Colonic mucosa (tissue), 4 donors: ENCODE data around the gene ATP13A2. TPM values are rescaled to one million over a fixed set of nuclear protein-coding genes. Genes with fewer than 3 reads are reported as not detected.

Experiments used
- DNase-seq: peaks from one replicate; pipeline ENCODE4 v3.0.0-alpha.2; 2020
- H3K27ac ChIP-seq: fragments of 200-600 bp; one replicate; pipeline ENCODE4 v1.8.0; 2021
- H3K27me3 ChIP-seq: fragments of 200-600 bp; one replicate; pipeline ENCODE4 v1.8.0; 2021
- H3K36me3 ChIP-seq: fragments of 200-600 bp; one replicate; pipeline ENCODE4 v1.8.0; 2021
- H3K4me1 ChIP-seq: fragments of 200-600 bp; one replicate; pipeline ENCODE4 v1.8.0; 2021; ENCODE audit warnings: mild to moderate bottlenecking
- H3K4me3 ChIP-seq: fragments of 200-600 bp; one replicate; pipeline ENCODE4 v1.8.0; 2021
- H3K9ac ChIP-seq, 2 donors: one replicate each; pipeline ENCODE4 v1.7.0; 2013; ENCODE audit warnings: control low read depth in 2 of 2, low read depth in 2 of 2, low read length in 2 of 2
- H3K9me3 ChIP-seq: fragments of 200-600 bp; one replicate; pipeline ENCODE4 v1.8.0; 2021
- intact Hi-C: fragments of 100-400 bp; cut with DNase I; formaldehyde crosslinking; loops from one replicate; pipeline ENCODE4 v1.14.1; 2022
- total RNA-seq, 2 donors: library from RNA; stranded (reverse); fragmentation: NEBNext Ultra II Directional in 1 of 2; extraction: Animal tissue kit (Norgen Biotek cat#: 25700) in 1 of 2; gene quantifications; one replicate each; pipeline ENCODE4 v1.2.1, GENCODE V29; 2021
- TF ChIP-seq, protein P1 (sequence below): fragments of 200-600 bp; IDR thresholded peaks from one replicate; pipeline ENCODE4 v1.8.0; 2022; ENCODE audit warnings: antibody characterized with exemption, mild to moderate bottlenecking
- donor health status: healthy.
- donor health status: DM: no; HTN: no; CAD: no.
- donor health status: DM: no; HTN: no; CAD: no.

The ATP13A2 gene
- total RNA-seq, 2 donors from 2014 or later: 55.3 to 111 TPM

DNA sequence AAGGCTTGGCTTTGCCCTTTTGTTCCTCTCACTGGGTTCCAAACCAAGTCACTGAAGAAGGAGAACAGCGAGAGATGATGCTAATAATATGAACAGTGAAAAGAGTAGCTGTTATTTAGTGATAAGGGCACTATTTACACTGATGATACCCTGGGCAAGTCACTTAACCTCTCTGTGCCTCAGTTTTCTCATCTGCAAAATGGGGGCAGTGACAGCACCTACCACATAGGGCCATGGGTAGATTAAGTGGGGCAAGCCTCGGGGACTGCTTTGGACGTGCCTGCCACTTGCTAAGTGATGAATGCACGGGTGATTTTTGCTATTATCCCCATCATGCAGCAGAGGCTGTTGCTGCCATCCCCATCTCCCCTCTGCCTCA is 9.2 kb downstream of the ATP13A2 start:
- no peaks in the 10 kb centered on the region for H3K27me3 ChIP-seq
- H3K4me3 ChIP-seq: no peak overlapping the region
- H3K4me1 ChIP-seq: no peaks in the 10 kb centered on the region
- TF ChIP-seq, protein P1, sequence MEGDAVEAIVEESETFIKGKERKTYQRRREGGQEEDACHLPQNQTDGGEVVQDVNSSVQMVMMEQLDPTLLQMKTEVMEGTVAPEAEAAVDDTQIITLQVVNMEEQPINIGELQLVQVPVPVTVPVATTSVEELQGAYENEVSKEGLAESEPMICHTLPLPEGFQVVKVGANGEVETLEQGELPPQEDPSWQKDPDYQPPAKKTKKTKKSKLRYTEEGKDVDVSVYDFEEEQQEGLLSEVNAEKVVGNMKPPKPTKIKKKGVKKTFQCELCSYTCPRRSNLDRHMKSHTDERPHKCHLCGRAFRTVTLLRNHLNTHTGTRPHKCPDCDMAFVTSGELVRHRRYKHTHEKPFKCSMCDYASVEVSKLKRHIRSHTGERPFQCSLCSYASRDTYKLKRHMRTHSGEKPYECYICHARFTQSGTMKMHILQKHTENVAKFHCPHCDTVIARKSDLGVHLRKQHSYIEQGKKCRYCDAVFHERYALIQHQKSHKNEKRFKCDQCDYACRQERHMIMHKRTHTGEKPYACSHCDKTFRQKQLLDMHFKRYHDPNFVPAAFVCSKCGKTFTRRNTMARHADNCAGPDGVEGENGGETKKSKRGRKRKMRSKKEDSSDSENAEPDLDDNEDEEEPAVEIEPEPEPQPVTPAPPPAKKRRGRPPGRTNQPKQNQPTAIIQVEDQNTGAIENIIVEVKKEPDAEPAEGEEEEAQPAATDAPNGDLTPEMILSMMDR: no peak
- no peaks in the 10 kb centered on the region for H3K9me3 ChIP-seq
- no peaks in the 10 kb centered on the region for H3K36me3 ChIP-seq
- no peak overlapping the region for H3K9ac ChIP-seq
- no peak for DNase-seq
- intact Hi-C loops: no loop called here
- H3K27ac ChIP-seq: no peak overlapping the region

DNA sequence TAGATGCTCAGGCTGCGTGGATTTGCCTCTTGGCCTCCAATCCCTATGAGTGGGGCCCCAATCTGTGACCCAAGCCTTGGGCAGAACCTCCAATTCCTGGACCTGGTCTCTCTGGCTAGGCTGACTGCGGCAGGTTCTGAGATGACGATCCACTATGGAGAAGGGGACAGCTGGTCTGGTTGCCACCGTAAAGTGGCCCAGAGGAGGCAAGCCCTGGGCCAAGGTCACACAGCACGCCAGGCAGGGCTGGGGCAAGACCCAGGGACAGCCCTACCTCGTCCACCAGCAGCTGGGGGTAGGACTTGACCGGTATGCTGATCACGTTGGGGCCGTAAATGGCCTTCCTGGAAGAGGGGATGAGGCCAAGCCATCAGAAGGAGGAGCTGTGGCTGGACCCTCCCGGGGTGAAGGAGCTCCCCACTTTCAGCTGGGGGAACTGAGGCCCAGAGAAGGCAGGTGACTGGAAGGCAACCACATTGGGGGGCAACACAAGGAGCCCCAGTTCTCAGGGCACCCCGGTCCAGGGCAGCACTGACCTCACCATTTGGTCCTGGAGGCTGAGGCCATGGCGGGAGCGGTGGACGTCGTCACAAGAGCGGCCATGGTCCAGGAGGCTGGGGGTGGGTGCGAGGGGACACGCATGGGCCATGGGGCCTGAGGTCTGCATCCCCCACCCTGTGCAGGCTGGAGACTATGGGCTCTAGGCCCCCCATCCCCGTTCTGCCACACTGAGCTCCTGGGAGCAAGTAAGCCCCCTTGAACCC is 9.8 kb downstream of the ATP13A2 start:
- no peaks in the 10 kb centered on the region for H3K9me3 ChIP-seq
- H3K36me3 ChIP-seq: no peaks in the 10 kb centered on the region
- DNase-seq: no peak
- no peak overlapping the region for H3K9ac ChIP-seq
- no peak overlapping the region for H3K4me3 ChIP-seq
- intact Hi-C loops: no loop called here
- TF ChIP-seq, protein P1: no peak
- no peak overlapping the region for H3K27ac ChIP-seq
- H3K27me3 ChIP-seq: no peaks in the 10 kb centered on the region
- no peaks in the 10 kb centered on the region for H3K4me1 ChIP-seq

DNA sequence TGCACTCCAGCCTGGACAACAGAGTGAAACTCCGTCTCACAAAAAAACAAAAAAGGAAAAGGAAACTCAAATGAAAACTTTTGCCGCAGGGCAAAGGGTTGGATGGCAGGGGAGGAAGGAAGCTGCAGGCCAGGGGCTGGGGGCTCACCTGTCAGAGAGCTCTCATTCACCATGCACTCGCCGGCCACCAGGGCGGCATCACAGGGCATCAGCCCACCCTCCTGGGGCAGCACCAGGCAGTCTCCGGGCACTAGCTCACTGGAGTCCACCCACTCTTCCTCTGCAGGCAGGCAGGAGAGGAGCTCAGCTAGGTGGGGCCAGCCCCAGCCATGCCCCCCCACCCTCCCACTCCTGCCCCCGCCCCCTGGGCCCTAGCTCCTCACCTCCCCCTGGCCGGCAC is 11.9 kb downstream of the ATP13A2 start:
- Histone ChIP-seq H3K36me3 (no peaks in the 10 kb centered on the region), H3K4me1 (no peaks in the 10 kb centered on the region), H3K27me3 (no peaks in the 10 kb centered on the region), H3K4me3 (no peak overlapping the region), H3K9me3 (no peaks in the 10 kb centered on the region), H3K9ac (no peak overlapping the region), H3K27ac (no peak overlapping the region)
- TF ChIP-seq, protein P1: no peak
- DNase-seq: no peak
- intact Hi-C loops: no loop called here

DNA sequence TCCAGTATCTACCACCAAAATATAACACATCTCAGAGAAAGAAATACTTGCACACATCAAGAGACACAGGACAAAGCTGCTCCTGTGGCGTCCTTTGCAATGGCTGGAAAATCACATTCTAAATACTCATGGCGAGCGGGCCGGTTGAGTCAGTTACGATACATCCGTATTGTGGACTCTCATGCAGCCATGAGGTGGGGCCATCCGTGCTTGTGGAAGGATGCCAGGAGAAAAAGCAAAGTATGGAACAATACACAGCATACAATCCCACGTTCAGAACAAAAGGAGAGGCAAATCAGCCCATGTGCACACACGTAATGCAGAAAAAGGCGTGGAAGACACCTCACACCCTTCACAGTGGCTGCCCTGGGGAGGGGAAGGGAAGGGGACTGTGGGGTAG is 13.1 kb downstream of the ATP13A2 start:
- intact Hi-C loops: no loop called here
- no peaks in the 10 kb centered on the region for H3K36me3 ChIP-seq
- no peak overlapping the region for H3K9ac ChIP-seq
- no peaks in the 10 kb centered on the region for H3K27me3 ChIP-seq
- no peaks in the 10 kb centered on the region for H3K4me1 ChIP-seq
- no peaks in the 10 kb centered on the region for H3K9me3 ChIP-seq
- TF ChIP-seq, protein P1: no peak
- no peak overlapping the region for H3K27ac ChIP-seq
- DNase-seq: no peak
- H3K4me3 ChIP-seq: no peak overlapping the region

DNA sequence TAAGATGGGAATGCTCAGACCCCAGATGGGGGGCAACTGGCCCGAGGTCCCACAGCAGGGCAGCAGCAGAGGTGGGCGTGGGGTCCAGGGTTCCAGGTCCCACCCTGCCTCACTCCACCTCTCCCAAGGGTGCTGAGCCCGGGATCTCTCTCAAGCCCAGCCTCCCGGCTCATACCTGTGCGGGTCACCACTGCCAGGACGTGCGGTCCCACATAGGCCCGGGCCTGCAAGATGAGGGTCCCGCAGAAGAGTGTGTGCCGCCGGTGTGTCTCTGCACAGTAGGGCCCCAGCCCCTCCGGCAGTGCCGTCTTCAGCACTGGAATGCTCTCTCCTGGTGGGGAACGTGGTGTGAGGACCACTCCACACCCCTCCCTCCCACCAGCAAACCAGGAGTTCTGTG is 14.9 kb downstream of the ATP13A2 start:
- Histone ChIP-seq H3K9me3 (no peaks in the 10 kb centered on the region), H3K4me1 (no peaks in the 10 kb centered on the region), H3K4me3 (no peak overlapping the region), H3K27ac (no peak overlapping the region), H3K9ac (no peak overlapping the region), H3K36me3 (no peaks in the 10 kb centered on the region), H3K27me3 (no peaks in the 10 kb centered on the region)
- TF ChIP-seq, protein P1: no peak
- intact Hi-C loops: no loop called here
- no peak for DNase-seq
